ENCODE results near the gene SPATA31C1.
"Not testable (repeated sequence)": the region's sequence is repeated elsewhere in the genome, so short reads cannot be mapped to it uniquely, and the experiment has no call there.

SPATA31C1 gene

DNA sequence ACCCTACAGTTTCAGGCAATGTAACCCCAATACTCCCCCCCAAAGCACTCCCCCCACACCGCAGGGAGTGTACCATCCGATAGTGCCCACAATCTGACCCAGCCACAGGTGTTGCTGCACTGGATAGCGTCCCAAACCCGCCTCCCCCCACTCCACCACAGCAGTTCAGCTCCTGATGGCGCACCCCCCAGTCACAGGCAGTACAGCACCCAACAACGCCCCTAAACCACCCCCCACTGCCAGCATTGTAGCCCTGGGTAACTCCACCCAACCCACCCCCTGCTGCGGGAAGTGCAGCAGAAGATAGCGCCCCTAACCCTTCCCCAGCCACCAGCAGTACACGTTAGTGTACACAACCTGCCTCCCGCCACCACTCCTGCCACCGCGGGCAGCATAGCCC lies 20.6 kb downstream of the SPATA31C1 start:
- not testable (repeated sequence) for ATAC-seq

DNA sequence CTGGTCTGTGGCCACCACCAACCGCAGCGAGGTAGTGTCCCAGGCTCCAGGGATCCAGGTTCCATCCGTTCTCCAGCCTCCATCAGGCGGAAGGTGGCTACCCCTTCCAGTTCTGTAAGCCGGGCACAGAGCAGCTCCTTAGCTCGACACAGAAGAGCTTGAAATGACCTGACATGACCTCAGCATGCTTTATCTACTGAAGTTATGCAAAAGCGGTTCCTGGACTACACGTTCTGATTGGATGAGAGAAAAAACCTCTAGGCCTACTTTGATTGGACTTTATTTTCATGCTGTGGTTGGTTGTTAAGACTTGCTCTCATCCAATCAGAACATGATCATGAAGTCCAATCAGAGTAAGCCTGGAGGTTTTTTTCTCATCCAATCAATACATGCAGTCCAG lies 21.3 kb downstream of the SPATA31C1 start:
- ATAC-seq: not testable (repeated sequence)

DNA sequence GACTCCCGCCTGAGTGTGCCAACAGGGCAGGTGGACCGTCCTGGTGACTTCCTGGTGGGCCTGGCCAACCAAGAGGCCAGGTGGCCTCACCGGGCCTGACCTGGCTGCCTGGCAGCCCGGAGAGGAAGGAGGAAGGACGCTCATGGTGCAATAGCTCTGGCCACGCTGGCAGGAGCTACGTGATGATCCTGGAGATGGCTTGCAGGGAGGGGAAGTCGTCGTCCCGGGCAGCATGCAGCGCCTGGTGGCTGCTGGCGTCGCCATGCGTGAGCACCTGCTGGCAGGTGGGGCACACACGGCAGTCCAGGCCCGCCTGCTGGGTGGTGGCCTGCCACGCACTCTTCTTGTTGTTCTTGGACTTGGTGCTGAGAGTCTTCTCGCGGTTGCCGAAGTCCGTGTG lies 26.3 kb downstream of the SPATA31C1 start:
- ATAC-seq: no peak

DNA sequence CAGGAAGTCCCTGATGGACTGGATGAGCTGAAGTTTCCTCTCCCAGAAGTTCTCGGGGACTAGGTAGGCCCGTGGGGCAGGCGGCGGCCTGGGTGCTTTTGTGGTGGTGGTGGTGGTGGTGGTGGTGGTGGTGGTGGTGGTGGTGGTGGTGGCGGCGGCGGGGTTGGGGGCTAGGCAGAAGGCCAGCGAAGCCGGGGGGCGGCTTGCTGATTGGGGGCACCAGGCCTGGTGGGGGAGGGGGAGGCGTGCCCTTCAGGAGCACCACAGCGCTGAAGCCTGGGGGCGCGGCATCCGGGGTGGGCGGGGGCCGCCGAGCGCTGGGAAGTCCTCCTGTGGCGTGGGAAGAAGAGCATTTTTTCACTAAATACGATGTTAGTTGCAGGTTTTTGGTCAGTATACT lies 26.9 kb downstream of the SPATA31C1 start:
- no peak for ATAC-seq

DNA sequence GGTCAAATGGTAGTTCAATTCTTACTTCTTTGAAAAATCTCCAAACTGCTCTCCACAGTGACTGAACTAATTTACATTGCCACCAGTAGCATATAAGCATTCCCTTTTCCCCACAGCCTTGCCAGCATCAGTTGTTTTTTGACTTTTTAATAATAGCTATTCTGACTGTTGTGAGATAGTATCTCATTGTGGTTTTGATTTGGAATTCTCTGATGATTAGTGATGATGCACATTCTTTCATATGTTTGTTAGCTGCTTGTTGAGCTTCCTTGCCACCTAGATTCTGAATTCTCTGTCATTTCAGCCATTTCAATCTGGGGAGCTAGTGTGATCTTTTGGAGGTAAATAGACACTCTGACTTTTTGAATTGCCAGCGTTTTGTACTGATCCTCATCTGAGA lies 32.5 kb downstream of the SPATA31C1 start:
- no peak for ATAC-seq

DNA sequence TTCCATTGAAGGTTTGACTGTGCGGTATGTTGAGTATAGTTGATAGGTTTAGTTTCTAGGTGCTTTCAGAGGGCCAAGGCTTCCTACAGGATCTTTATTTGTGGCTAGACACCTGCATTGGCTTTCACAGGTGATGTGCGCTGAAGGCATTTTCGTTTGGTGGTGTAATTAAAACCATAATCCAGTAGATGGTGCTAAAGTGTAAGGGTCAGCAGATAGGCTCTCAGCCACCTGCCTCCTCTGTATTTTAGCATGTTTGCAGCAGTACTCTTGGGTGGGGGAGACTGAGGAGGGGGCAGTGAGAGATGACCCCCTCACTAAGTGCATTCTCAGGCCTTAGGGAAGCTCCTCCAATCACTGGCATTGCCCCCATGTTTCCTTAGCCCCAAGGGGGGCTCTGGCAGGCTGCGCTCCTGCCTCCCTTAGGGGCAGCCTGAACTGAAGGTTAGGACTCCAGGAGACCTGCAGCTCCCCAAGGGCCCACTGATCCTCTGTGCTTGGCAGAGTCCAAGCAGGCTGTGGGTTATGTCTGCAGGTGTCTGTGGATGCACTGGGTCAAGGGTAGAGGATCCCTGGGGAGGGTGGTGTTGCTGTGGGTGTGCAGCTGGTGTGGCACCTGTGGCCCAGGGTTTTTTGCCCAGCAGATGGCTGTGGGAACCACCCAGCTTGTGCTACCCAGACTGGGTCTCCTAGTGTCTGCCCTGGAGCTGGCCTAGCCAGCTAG lies 33.2 kb downstream of the SPATA31C1 start:
- ATAC-seq: no peak

DNA sequence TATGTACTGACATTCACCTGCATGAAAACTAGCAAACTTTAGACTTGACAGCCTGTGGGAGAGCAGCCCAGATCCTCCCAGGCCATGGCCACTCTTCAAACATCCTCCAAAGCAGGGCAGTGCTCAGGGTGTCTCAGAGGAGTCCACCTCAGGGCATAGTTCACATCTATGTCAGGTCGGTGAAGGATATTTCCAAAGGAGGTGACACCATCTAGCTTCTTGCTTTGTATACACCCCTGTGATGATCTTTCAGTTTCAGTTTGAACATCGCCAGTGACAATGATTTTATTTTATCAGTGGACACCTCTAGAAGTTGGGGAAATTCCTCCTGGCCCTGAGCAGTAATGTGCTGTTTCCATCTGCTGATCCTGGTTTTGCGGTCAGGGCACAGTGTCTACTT lies 36.5 kb downstream of the SPATA31C1 start:
- ATAC-seq: no peak

DNA sequence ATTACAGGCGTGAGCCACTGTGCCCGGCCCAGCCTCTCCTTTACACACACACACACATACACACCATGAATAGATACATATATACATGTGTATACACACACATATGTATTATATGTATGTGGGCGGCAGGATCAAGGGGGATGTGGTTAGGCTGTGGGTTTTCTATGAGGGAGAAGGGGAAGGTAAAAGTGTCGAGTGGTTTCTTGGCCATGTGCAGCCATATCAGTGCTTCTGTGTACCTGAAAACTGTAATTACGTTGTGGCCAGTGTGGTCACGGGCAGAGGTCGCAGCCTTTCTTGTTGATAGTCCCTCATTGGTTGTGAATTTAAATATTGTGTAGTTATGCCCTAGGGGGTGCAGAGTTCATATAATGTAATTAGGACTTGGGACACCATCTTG lies 40.1 kb downstream of the SPATA31C1 start:
- no peak for ATAC-seq

DNA sequence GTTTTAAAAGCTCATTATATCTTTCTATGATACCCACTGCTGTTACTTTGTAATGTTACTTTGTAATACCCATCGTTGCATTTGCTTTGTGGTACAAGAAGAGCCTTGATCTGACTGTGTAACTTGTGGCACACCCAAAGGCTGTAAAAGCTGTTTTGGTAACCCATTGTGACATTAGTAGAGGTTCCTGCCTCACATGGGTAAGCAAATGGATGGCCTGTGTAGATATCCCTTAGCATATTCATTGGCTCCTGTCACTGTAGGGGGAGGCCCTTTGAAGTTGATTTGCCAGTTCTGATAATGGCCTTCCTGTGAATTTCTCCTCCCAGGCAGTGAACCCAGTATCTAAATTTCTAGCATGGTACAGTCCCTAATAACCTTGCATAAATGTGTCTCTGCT lies 40.8 kb downstream of the SPATA31C1 start:
- ATAC-seq: no peak

DNA sequence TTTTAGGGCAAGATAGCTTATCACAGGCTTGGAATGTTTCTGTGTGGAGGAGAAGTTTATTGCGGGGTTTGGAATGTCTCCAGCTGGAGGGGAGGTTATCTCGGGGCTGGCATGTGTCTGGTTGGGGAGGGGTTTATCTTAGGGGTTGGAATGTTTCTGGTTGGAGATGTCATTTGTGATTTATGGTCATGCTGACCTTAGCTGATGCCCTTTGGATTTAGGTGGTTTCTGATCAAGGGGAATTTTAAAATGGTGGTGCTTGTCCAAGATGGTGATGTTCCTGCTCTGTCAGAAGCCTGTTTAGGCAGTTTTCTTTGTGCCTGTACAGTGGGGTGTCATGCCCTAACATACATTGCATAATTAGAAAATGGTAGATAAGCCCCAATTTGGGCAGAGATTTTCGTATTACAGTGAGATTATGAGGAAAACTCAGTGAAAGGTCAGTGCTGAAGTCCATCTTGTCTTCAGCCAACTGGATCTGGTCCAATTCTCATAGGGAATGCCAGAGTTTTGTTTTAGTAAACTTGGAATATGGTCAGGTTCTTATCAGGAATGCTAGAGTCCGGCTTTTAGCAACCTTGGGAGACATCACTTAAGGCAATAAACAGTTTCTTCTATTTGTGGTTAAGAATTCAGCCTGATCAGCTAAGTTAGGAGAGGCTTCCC lies 42.3 kb downstream of the SPATA31C1 start:
- ATAC-seq: no peak

DNA sequence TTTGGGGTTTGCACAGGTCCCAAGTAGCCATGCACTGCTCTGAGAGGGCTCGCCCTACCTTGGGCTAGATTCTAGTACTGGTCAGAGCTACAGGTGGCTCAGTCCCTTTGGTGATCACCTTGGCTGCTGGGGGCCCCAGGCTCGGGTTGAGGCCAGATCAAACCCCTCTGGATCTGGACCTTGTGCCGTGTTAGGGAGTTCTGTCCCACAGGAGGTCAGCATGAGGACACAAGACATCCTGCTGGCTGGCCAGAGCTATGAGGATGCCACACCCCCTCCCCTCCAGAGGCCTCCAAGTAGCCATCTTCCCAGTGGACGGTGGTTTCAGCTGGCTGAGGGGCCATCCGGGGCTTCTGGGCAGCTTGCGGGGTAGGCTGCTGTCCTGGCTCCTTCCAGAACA lies 46.0 kb downstream of the SPATA31C1 start:
- ATAC-seq: no peak

DNA sequence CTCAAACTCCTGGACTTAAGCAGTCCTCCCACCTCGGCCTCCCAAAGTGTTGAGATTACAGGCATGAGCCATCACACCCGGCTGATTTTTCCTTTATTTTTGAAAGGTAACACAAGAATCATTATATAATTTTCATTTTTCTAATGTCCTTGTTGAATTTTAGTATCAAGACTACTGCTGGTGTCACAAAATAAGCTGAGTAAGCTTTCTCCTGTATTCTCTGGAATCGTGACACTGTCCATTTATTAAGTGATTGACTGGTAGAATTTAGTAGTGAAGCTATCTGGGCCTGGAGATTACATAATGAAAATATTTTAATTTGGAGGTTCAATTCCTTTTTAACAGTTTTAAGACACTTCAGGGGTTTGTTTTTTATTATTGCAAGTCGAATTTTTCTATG lies 47.1 kb downstream of the SPATA31C1 start:
- ATAC-seq: no peak

DNA sequence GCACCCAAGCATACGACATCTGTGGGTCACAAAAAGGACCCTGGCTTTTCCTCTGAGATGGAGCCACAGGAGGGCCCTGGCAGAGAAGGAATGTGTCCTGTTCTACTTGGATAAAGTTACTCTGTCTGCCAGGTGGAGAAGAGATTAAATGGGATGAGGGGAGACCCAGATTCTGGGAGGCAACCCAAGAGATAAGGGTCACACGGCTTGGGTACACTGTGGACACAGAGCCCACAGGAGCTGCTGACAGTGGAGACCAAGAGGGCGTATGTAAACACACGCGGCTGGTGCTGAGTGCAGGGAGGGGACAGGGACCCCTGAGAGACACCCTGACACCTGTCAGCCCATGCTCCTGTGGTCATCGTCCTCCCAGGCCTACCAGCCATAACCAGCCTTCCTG lies 50.4 kb downstream of the SPATA31C1 start:
- no peak for ATAC-seq

DNA sequence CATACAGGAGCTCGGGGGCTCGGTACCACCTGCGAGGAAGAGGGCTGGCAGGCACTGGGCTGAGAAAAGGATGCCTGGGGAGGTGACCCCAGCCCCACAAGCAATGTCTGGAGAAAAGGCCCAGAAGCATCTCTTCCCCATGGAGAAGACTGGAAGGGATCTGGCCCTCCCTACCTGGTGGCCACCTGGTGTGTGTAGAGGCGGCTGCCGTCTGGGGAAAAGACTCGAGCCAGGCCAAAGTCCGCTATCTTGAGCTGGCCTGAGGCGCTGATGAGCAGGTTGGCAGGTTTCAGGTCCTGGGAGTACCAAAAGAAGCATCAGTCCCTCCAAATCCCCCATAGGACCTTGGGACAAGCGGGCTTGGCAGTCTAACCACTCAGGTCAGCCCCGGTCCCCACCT lies 52.8 kb downstream of the SPATA31C1 start:
- ATAC-seq: no peak

DNA sequence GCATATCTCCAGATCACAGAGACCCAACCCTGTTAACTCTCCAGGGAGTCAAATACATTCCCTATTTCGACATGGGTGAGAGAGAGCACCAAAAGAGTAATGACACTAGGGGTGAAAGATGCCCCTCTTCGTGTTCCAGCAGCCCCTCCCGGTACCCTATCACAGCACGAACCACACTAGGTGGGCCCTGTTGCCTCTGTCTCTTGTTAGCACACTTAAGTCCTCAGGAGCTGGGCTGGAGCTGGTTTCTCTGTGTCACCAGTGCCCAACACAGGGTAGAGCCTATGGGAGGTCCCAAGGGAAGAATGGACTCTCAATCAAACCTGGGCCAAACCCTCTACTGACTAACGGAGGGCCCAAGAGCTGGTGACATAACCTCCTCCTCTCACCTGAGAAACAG lies 55.4 kb downstream of the SPATA31C1 start:
- no peak for ATAC-seq

Data from activated CD4-positive, CD25-positive, alpha-beta regulatory T cell treated with anti-CD3 and anti-CD28 coated beads, Interleukin-2, amount 50 U/mL, for 24 hours (primary cell).